Right lobe of liver (tissue), 4 donors: ENCODE results near the gene ANXA6.

Experiments used
- POLR2A ChIP-seq: fragments of 450-650 bp; IDR thresholded peaks from one replicate; pipeline ENCODE4 v1.6.1; 2017; ENCODE audit warnings: antibody characterized with exemption, mild to moderate bottlenecking
- TF ChIP-seq, protein P1 (sequence below), 4 donors: fragments of 200-600 bp in 3 of 4; fragments of 450-650 bp in 1 of 4; IDR thresholded peaks; one replicate each; pipeline versions ENCODE4 v1.5.1 to v1.8.0; 2016 to 2022; ENCODE audit warnings: antibody characterized with exemption in 4 of 4, mild to moderate bottlenecking in 2 of 4
- donor health status: DM: no; HTN: no; CAD: no.
- donor health status: DM: no; HTN: no; CAD: no.
- donor health status: DM: no; HTN: yes; CAD: no.

DNA sequence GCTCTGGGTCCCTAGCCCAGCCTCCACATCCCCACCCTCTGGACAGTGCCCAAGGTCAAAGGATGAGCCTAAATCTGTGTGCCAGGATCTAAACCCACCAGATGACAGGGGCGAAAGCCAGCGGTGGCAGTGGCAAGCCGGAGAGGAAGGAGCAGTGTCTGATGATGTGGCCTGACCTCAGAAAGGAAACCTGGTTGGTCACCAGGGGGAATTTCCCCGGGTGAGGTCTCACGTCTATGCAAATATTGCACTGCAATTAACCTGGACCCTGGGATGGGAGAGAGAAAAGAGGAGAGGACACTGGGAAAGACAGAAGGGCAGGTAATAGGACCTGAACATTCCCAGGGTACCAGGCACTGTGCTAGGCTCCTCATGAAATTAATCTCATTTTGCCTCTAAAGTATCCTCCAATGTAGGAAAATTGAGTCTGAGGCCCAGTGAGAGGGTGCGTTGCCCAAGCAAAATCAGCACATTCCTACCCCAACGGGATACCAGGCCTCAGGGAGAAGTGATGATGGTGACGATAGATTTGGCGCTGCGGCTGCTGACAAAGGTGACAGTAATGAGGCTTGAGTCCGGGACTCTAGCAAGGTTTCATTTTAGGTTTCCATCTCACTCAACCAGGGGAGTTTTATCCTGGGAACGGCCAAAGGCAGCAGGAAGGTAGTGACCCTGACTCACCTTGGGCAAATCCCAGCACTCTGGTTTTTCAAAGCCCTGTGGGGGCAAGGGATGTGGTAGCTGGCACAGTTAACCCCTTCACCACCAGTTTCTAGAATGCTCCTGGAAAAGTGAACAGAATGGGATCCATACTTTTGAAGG lies 63.3 kb downstream of the ANXA6 start:
- TF ChIP-seq POLR2A = no peak
- TF ChIP-seq, protein P1, sequence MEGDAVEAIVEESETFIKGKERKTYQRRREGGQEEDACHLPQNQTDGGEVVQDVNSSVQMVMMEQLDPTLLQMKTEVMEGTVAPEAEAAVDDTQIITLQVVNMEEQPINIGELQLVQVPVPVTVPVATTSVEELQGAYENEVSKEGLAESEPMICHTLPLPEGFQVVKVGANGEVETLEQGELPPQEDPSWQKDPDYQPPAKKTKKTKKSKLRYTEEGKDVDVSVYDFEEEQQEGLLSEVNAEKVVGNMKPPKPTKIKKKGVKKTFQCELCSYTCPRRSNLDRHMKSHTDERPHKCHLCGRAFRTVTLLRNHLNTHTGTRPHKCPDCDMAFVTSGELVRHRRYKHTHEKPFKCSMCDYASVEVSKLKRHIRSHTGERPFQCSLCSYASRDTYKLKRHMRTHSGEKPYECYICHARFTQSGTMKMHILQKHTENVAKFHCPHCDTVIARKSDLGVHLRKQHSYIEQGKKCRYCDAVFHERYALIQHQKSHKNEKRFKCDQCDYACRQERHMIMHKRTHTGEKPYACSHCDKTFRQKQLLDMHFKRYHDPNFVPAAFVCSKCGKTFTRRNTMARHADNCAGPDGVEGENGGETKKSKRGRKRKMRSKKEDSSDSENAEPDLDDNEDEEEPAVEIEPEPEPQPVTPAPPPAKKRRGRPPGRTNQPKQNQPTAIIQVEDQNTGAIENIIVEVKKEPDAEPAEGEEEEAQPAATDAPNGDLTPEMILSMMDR (IDR thresholded peaks at IDR 0.05) = no peak
